ENCODE measurements around the gene FMNL1.
A peak's percentile ranks its signal among the peaks of the same experiment; 100 is the strongest.

Gene FMNL1

GRCh38 chr17:45235416-45236281 lies 14.0 kb downstream of the FMNL1 start:
- no peak overlapping the region for H3K4me3 ChIP-seq (replicated peaks; ENCODE audit: low read depth, low read length)

GRCh38 chr17:45236282-45236606 lies 14.6 kb downstream of the FMNL1 start:
- no peak overlapping the region for H3K4me3 ChIP-seq (replicated peaks; ENCODE audit: low read depth, low read length)
- TF ChIP-seq CTCF (IDR thresholded peaks at IDR 0.05; ENCODE audit: low read length, missing control alignments): no peak
- DNase-seq (ENCODE audit: low read depth): no peak

More at GRCh38 chr17:45235416-45236281, 14.0 kb downstream of the FMNL1 start:
- peak; percentile 87 for DNase-seq (ENCODE audit: low read depth)
- peak; percentile 93 for TF ChIP-seq CTCF (IDR thresholded peaks at IDR 0.05; ENCODE audit: low read length, missing control alignments)

GRCh38 chr17:45237686-45238085 lies 16.0 kb downstream of the FMNL1 start:
- no peak for DNase-seq (ENCODE audit: low read depth)
- TF ChIP-seq CTCF (IDR thresholded peaks at IDR 0.05; ENCODE audit: low read length, missing control alignments): no peak
- H3K4me3 ChIP-seq (replicated peaks; ENCODE audit: low read depth, low read length): no peak overlapping the region

GRCh38 chr17:45238155-45238774 lies 16.6 kb downstream of the FMNL1 start:
- DNase-seq (ENCODE audit: low read depth): no peak
- no peak overlapping the region for H3K4me3 ChIP-seq (replicated peaks; ENCODE audit: low read depth, low read length)
- no peak for TF ChIP-seq CTCF (IDR thresholded peaks at IDR 0.05; ENCODE audit: low read length, missing control alignments)

- no peak overlapping the region for H3K4me3 ChIP-seq (replicated peaks; ENCODE audit: low read depth, low read length)
- no peak for TF ChIP-seq CTCF (IDR thresholded peaks at IDR 0.05; ENCODE audit: low read length, missing control alignments)
- no peak for DNase-seq (ENCODE audit: low read depth)
These were observed 19.2 kb downstream of the FMNL1 start for GRCh38 chr17:45240905-45241327.

- no peak for TF ChIP-seq CTCF (IDR thresholded peaks at IDR 0.05; ENCODE audit: low read length, missing control alignments)
- no peak overlapping the region for H3K4me3 ChIP-seq (replicated peaks; ENCODE audit: low read depth, low read length)
- no peak for DNase-seq (ENCODE audit: low read depth)
These were observed 19.8 kb downstream of the FMNL1 start for GRCh38 chr17:45241328-45242028.

Data from fibroblast of pulmonary artery (primary cell).